ENCODE data around the gene MADD.
A peak's percentile ranks its signal among the peaks of the same experiment; 100 is the strongest.

The MADD gene

GRCh38 chr11:47269829-47270305, at the start of gene MADD:
Gene MADD, plus strand, starts transcription at chr11:47270133.
- DNase-seq, result peak; percentile 92

- no peak for DNase-seq
These were observed 49.5 kb upstream of the MADD start for GRCh38 chr11:47220401-47220821.

GRCh38 chr11:47222696-47223095, 47.2 kb upstream of the MADD start:
- no peak for DNase-seq

- peak; percentile 17 for DNase-seq
These were observed 44.2 kb upstream of the MADD start for GRCh38 chr11:47225552-47226400.

- DNase-seq, result no peak
These were observed 40.8 kb upstream of the MADD start for GRCh38 chr11:47229161-47229560.

GRCh38 chr11:47233051-47233450, 36.9 kb upstream of the MADD start:
- no peak for DNase-seq

- DNase-seq, result no peak
These were observed 35.8 kb upstream of the MADD start for GRCh38 chr11:47233989-47234668.

GRCh38 chr11:47234669-47235100, 35.2 kb upstream of the MADD start:
- DNase-seq, result peak; percentile 64

GRCh38 chr11:47235163-47235562, 34.8 kb upstream of the MADD start:
- DNase-seq, result no peak

GRCh38 chr11:47236482-47236881, 33.5 kb upstream of the MADD start:
- DNase-seq, result no peak

GRCh38 chr11:47239852-47240251, 30.1 kb upstream of the MADD start:
- DNase-seq, result no peak

GRCh38 chr11:47241841-47242301, 28.1 kb upstream of the MADD start:
- no peak for DNase-seq

- no peak for DNase-seq
These were observed 27.2 kb upstream of the MADD start for GRCh38 chr11:47242596-47243192.

GRCh38 chr11:47243454-47243853, 26.5 kb upstream of the MADD start:
- DNase-seq, result no peak

- DNase-seq, result no peak
These were observed 25.2 kb upstream of the MADD start for GRCh38 chr11:47244448-47245350.

- DNase-seq, result no peak
These were observed 24.1 kb upstream of the MADD start for GRCh38 chr11:47245611-47246357.

- no peak for DNase-seq
These were observed 22.4 kb upstream of the MADD start for GRCh38 chr11:47247502-47247901.

GRCh38 chr11:47248304-47248663, 21.6 kb upstream of the MADD start:
- no peak for DNase-seq

GRCh38 chr11:47248664-47249377, 21.1 kb upstream of the MADD start, which contains the start of gene ACP2:
Gene ACP2, minus strand, starts transcription at chr11:47248814. Its CDS starts 25 bp downstream, at chr11:47248789.
- DNase-seq, result peak; percentile 86

- DNase-seq, result no peak
These were observed 20.6 kb upstream of the MADD start for GRCh38 chr11:47249378-47249715.

GRCh38 chr11:47251751-47252150, 18.2 kb upstream of the MADD start:
- DNase-seq, result no peak
